Endothelial cell of umbilical vein (primary cell): ENCODE data around the gene IL20. TPM values are rescaled to one million over a fixed set of nuclear protein-coding genes. Genes with fewer than 3 reads are reported as not detected.

Source experiments
- BruUV-seq: library from RNA; stranded (reverse); fragments of 400-500 nt; replicated peaks from 2 replicates; lab custom pipeline; 2021; lab: Mats Ljungman, UMichigan
- CTCF ChIA-PET: fragments of 300-600, 350-600 bp; sonication (Branson Sonifier 250); formaldehyde crosslinking; loops from one replicate; lab custom pipeline; 2021; ENCODE audit warnings: antibody characterized with exemption, inconsistent platforms; lab: Charles Lee
- POLR2A ChIA-PET: fragments of 300-600, 350-600 bp; sonication (Branson Sonifier 250); formaldehyde crosslinking; loops from one replicate; lab custom pipeline; 2021; ENCODE audit warnings: antibody characterized with exemption, inconsistent platforms; lab: Charles Lee
- DNase-seq: peaks from one replicate; pipeline ENCODE4 v3.0.0-alpha.2; 2011; ENCODE audit warnings: low read depth, low spot score
- FAIRE-seq: peaks from 2 replicates; lab custom pipeline; 2011; peaks lifted over from hg19 to GRCh38; lab: Jason Lieb, UNC
- H2AFZ ChIP-seq: 2 replicates; pipeline ENCODE4 v1.6.0; 2012; ENCODE audit warnings: low read depth, low read length, control low read depth, inconsistent platforms
- H3K27ac ChIP-seq: 2 replicates; pipeline ENCODE4 v1.5.1; 2011; ENCODE audit warnings: low read depth, mild to moderate bottlenecking, control low read depth, low read length, moderate library complexity; ENCODE audit not compliant: insufficient read depth
- H3K27me3 ChIP-seq, 2 experiments: 2 replicates each; pipeline versions ENCODE4 v1.6.0 to v1.6.1; 2011; ENCODE audit warnings: low read length in 2 of 2, mixed read lengths in 1 of 2; ENCODE audit not compliant: control insufficient read depth in 2 of 2, insufficient read depth in 2 of 2
- H3K36me3 ChIP-seq, 2 experiments: 2 replicates in 1 of 2; 3 replicates in 1 of 2; pipeline ENCODE4 v1.5.1; 2011; ENCODE audit warnings: low read length in 2 of 2, mild to moderate bottlenecking in 1 of 2, moderate library complexity in 1 of 2; ENCODE audit not compliant: control insufficient read depth in 2 of 2, insufficient read depth in 2 of 2; ENCODE audit errors: extremely low read depth in 1 of 2
- H3K4me1 ChIP-seq: 3 replicates; pipeline ENCODE4 v1.5.1; 2011; ENCODE audit warnings: mild to moderate bottlenecking, low read length; ENCODE audit not compliant: control insufficient read depth, insufficient read depth; ENCODE audit errors: extremely low read depth
- H3K4me2 ChIP-seq: 2 replicates; pipeline ENCODE4 v1.6.1; 2011; ENCODE audit warnings: low read length, control low read depth, mixed read lengths; ENCODE audit not compliant: insufficient read depth
- H3K4me3 ChIP-seq, 3 experiments: fragments of 200-600 bp in 1 of 3; sonication (generic), shearing (Covaris generic) in 1 of 3; replicated peaks in 1 of 3; 2 replicates each; pipeline ENCODE4 v1.5.1; 2011 to 2016; ENCODE audit warnings: control low read depth in 3 of 3, low read length in 3 of 3, mild to moderate bottlenecking in 2 of 3, inconsistent platforms in 1 of 3, low read depth in 1 of 3, moderate library complexity in 1 of 3; ENCODE audit not compliant: insufficient read depth in 1 of 3
- H3K79me2 ChIP-seq: 2 replicates; pipeline ENCODE4 v1.6.0; 2012; ENCODE audit warnings: low read length, inconsistent platforms; ENCODE audit not compliant: control insufficient read depth, insufficient read depth
- H3K9ac ChIP-seq: replicated peaks from 2 replicates; pipeline ENCODE3; 2011; ENCODE audit warnings: low read length, control low read depth; ENCODE audit not compliant: insufficient read depth; ENCODE audit errors: extremely low read depth
- H3K9me1 ChIP-seq: replicated peaks from 3 replicates; pipeline ENCODE4 v1.6.0; 2011; ENCODE audit warnings: mild to moderate bottlenecking, low read length; ENCODE audit not compliant: control insufficient read depth, insufficient read depth; ENCODE audit errors: extremely low read depth
- H3K9me3 ChIP-seq: replicated peaks from 2 replicates; pipeline ENCODE4 v1.5.1; 2012; ENCODE audit warnings: low read length, inconsistent platforms; ENCODE audit not compliant: control insufficient read depth, insufficient read depth
- H4K20me1 ChIP-seq: replicated peaks from 2 replicates; pipeline ENCODE3; 2011; ENCODE audit warnings: mild to moderate bottlenecking, low read length; ENCODE audit not compliant: control insufficient read depth, insufficient read depth; ENCODE audit errors: extremely low read depth
- EZH2 ChIP-seq: IDR thresholded peaks from 2 replicates; pipeline ENCODE4 v1.6.1; 2012; ENCODE audit warnings: borderline replicate concordance, low read depth, mild to moderate bottlenecking, moderate library complexity, low read length, inconsistent platforms; ENCODE audit not compliant: severe bottlenecking
- FOS ChIP-seq: IDR thresholded peaks from 2 replicates; pipeline ENCODE4 v1.6.1; 2011; ENCODE audit warnings: mild to moderate bottlenecking, low read length, moderate library complexity, borderline replicate concordance; ENCODE audit not compliant: insufficient read depth
- GATA2 ChIP-seq: IDR thresholded peaks from 2 replicates; pipeline ENCODE4 v1.7.0; 2011; ENCODE audit warnings: low read depth, mild to moderate bottlenecking, moderate library complexity, mixed read lengths, low read length; ENCODE audit not compliant: insufficient read length, insufficient read depth
- JUN ChIP-seq: IDR thresholded peaks from 2 replicates; pipeline ENCODE4 v1.6.1; 2011; ENCODE audit warnings: borderline replicate concordance, low read depth; ENCODE audit not compliant: insufficient read length, insufficient read depth
- MYC ChIP-seq: IDR thresholded peaks from one replicate; pipeline ENCODE4 v1.6.1; 2011; ENCODE audit warnings: mild to moderate bottlenecking, low read depth, low read length
- POLR2A ChIP-seq: IDR thresholded peaks from 2 replicates; pipeline ENCODE4 v1.6.1; 2012; ENCODE audit warnings: low read depth, mild to moderate bottlenecking, control low read depth, low read length
- POLR2AphosphoS5 ChIP-seq: IDR thresholded peaks from 2 replicates; pipeline ENCODE4 v1.6.1; 2012; ENCODE audit warnings: low read depth, mild to moderate bottlenecking, control low read depth, low read length, moderate library complexity; ENCODE audit not compliant: insufficient read depth
- dilution Hi-C: fragments of 300-500 bp; cut with MboI; formaldehyde crosslinking; loops from one replicate; pipeline ENCODE4 v1.15.0; 2019; ENCODE audit warnings: low sequenced_read_pairs; ENCODE audit not compliant: extremely low pct_ligation_motif_present
- intact Hi-C: fragments of 100-400 bp; cut with micrococcal nuclease; formaldehyde crosslinking; loops from one replicate; pipeline ENCODE4 v1.10.0; 2022
- polyA plus RNA-seq, 4 experiments: library from polyadenylated mRNA; depleted of rRNA in 3 of 4; stranded (reverse) in 3 of 4; unstranded in 1 of 4; fragments of >200 nt; gene quantifications; 2 replicates each; pipeline versions ENCODE4 v1.2.1 to v1.2.3, GENCODE V29; 2011 to 2012; ENCODE audit warnings: missing spikeins in 1 of 4
- total RNA-seq: library from RNA; stranded (reverse); gene quantifications from 2 replicates; pipeline ENCODE4 v1.2.3, GENCODE V29; 2021
- TF ChIP-seq, protein P1 (sequence below), 2 donors: IDR thresholded peaks; 1 replicate in 1 of 2; 2 replicates in 1 of 2; pipeline ENCODE4 v1.5.1; 2011; ENCODE audit warnings: low read length in 2 of 2, mild to moderate bottlenecking in 2 of 2, moderate library complexity in 2 of 2, control low read depth in 1 of 2, inconsistent platforms in 1 of 2, low read depth in 1 of 2; ENCODE audit not compliant: insufficient read depth in 1 of 2; ENCODE audit errors: extremely low read depth in 1 of 2
- TF ChIP-seq, protein P2 (sequence below): IDR thresholded peaks from 2 replicates; pipeline ENCODE4 v1.6.1; 2011; ENCODE audit not compliant: insufficient read depth, insufficient read length

Gene IL20
- total and polyA plus RNA-seq, 2 donors (not counting 3 experiments of a cell fraction or from before 2014, with no cell fraction given): not detected

DNA sequence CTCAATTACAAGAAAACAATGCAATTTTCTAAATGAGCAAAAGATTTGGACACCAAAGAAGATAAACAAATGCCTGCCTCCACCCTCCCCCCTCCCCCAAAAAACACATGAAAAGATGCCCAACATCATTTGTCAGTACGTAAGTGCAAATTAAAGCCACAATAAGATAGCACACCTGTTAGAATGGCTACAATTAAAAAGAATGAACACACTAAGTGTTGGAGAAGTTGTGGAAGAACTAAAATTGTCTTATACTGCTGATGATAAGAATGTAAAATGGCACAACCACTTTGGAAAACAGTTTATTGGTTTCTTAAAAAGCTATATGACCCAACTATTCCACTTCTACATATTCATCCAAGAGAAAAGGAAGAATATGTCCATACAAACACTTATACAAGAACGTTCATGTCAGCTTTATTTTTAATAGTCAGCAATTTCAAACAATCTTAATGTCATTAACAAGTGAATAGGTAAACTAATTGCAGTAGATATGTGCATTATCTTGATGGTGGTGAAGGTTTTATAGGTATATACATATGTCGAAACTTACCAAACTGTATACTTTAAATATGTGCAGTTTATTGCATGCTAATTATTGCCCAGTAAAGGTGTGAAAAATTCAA is 10.4 kb downstream of the IL20 start:
- H3K9ac ChIP-seq: no peak overlapping the region
- no peaks in the 10 kb centered on the region for H3K79me2 ChIP-seq
- H3K27ac ChIP-seq: no peak overlapping the region
- dilution Hi-C loops: no loop called here
- H4K20me1 ChIP-seq: no peaks in the 10 kb centered on the region
- no peaks in the 10 kb centered on the region for H3K27me3 ChIP-seq
- H3K4me2 ChIP-seq: no peak overlapping the region
- TF ChIP-seq POLR2A (no peak), JUN (no peak), GATA2 (no peak), POLR2AphosphoS5 (no peak), FOS (no peak), MYC (no peak), EZH2 (no peak)
- TF ChIP-seq, protein P1, sequence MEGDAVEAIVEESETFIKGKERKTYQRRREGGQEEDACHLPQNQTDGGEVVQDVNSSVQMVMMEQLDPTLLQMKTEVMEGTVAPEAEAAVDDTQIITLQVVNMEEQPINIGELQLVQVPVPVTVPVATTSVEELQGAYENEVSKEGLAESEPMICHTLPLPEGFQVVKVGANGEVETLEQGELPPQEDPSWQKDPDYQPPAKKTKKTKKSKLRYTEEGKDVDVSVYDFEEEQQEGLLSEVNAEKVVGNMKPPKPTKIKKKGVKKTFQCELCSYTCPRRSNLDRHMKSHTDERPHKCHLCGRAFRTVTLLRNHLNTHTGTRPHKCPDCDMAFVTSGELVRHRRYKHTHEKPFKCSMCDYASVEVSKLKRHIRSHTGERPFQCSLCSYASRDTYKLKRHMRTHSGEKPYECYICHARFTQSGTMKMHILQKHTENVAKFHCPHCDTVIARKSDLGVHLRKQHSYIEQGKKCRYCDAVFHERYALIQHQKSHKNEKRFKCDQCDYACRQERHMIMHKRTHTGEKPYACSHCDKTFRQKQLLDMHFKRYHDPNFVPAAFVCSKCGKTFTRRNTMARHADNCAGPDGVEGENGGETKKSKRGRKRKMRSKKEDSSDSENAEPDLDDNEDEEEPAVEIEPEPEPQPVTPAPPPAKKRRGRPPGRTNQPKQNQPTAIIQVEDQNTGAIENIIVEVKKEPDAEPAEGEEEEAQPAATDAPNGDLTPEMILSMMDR (IDR thresholded peaks at IDR 0.05; ENCODE audit: extremely low read depth in 1 of 2, insufficient read depth in 1 of 2, low read depth in 1 of 2, low read length in 2 of 2): no peak
- TF ChIP-seq, protein P2, sequence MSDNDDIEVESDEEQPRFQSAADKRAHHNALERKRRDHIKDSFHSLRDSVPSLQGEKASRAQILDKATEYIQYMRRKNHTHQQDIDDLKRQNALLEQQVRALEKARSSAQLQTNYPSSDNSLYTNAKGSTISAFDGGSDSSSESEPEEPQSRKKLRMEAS: no peak
- DNase-seq: no peak
- no peaks in the 10 kb centered on the region for H3K9me1 ChIP-seq
- no peaks in the 10 kb centered on the region for H3K9me3 ChIP-seq
- FAIRE-seq: no peak
- BruUV-seq: no TSS peak
- no peak overlapping the region for H2AFZ ChIP-seq
- H3K4me3 ChIP-seq: no peak overlapping the region
- no peaks in the 10 kb centered on the region for H3K36me3 ChIP-seq
- ChIA-PET POLR2A (no interaction called here), CTCF (no interaction called here)
- H3K4me1 ChIP-seq: no peaks in the 10 kb centered on the region
- intact Hi-C loops: no loop called here
